ENCODE measurements around the gene MLH3.

Gene MLH3

GRCh38 chr14:75083271-75083670, 32.0 kb upstream of the MLH3 start:
- H3K27me3 ChIP-seq (ENCODE audit: control insufficient read depth in 3 of 3, insufficient read depth in 3 of 3, low read depth in 1 of 3, low read length in 3 of 3) = no peaks in the 10 kb centered on the region
- H3K4ac ChIP-seq (ENCODE audit: low read length) = no peak overlapping the region
- no peak overlapping the region for H4K91ac ChIP-seq (ENCODE audit: low read depth, low read length, poor library complexity)
- no peaks in the 10 kb centered on the region for H3K9me3 ChIP-seq (replicated peaks in 1 of 2; ENCODE audit: control insufficient read depth in 2 of 2, insufficient read depth in 1 of 2, low read depth in 1 of 2, low read length in 2 of 2)
- DNase-seq (ENCODE audit: low spot score) = no peak
- no peak overlapping the region for H2BK5ac ChIP-seq (ENCODE audit: low read length)
- H3K9ac ChIP-seq (ENCODE audit: low read depth, low read length, poor library complexity) = no peak overlapping the region
- no peak overlapping the region for H2AK5ac ChIP-seq (ENCODE audit: low read depth, low read length)
- H3K79me1 ChIP-seq (ENCODE audit: low read depth, low read length) = no peaks in the 10 kb centered on the region
- no peak overlapping the region for H4K8ac ChIP-seq (ENCODE audit: low read depth, low read length)
- no CpG with 5 or more reads among the region's 1 CpG for WGBS, 2 donors (ENCODE audit: extremely low coverage in 2 of 2, insufficient read length in 2 of 2, insufficient replicate concordance in 1 of 2)
- H3K36me3 ChIP-seq (replicated peaks in 1 of 2; ENCODE audit: control insufficient read depth in 2 of 2, insufficient read depth in 2 of 2, low read length in 2 of 2) = peaks cover 25 to 58% of the 10 kb centered on the region in 2 donors
- no peak overlapping the region for H3K14ac ChIP-seq (ENCODE audit: low read length)
- H3K23ac ChIP-seq (ENCODE audit: low read depth, low read length, poor library complexity) = no peak overlapping the region
- no peak overlapping the region for H2BK12ac ChIP-seq (ENCODE audit: low read length)
- no peak overlapping the region for H2BK120ac ChIP-seq (ENCODE audit: low read depth, low read length)
- H2AFZ ChIP-seq (ENCODE audit: low read length) = no peak overlapping the region
- H2BK15ac ChIP-seq (ENCODE audit: low read length) = no peak overlapping the region
- no peak overlapping the region for H3K18ac ChIP-seq (ENCODE audit: low read length)
- no peak overlapping the region for H3K4me2 ChIP-seq (ENCODE audit: insufficient read depth, low read length, poor library complexity, severe bottlenecking)
- no peak overlapping the region for H3K4me3 ChIP-seq (ENCODE audit: low read length in 2 of 2)
- no peaks in the 10 kb centered on the region for H3K4me1 ChIP-seq (ENCODE audit: control insufficient read depth in 2 of 2, insufficient read depth in 1 of 2, low read depth in 1 of 2, low read length in 2 of 2)
- H3K27ac ChIP-seq (replicated peaks; ENCODE audit: low read length) = no peak overlapping the region

- no peak overlapping the region for H3K4me3 ChIP-seq (ENCODE audit: low read length in 2 of 2)
- H2BK5ac ChIP-seq (ENCODE audit: low read length) = no peak overlapping the region
- no peak overlapping the region for H3K4ac ChIP-seq (ENCODE audit: low read length)
- no peak overlapping the region for H3K27ac ChIP-seq (replicated peaks; ENCODE audit: low read length)
- H3K27me3 ChIP-seq (ENCODE audit: control insufficient read depth in 3 of 3, insufficient read depth in 3 of 3, low read depth in 1 of 3, low read length in 3 of 3) = no peaks in the 10 kb centered on the region
- no peak overlapping the region for H4K91ac ChIP-seq (ENCODE audit: low read depth, low read length, poor library complexity)
- H3K79me1 ChIP-seq (ENCODE audit: low read depth, low read length) = no peaks in the 10 kb centered on the region
- no peaks in the 10 kb centered on the region for H3K9me3 ChIP-seq (replicated peaks in 1 of 2; ENCODE audit: control insufficient read depth in 2 of 2, insufficient read depth in 1 of 2, low read depth in 1 of 2, low read length in 2 of 2)
- no peak overlapping the region for H4K8ac ChIP-seq (ENCODE audit: low read depth, low read length)
- no peak overlapping the region for H2AK5ac ChIP-seq (ENCODE audit: low read depth, low read length)
- H3K23ac ChIP-seq (ENCODE audit: low read depth, low read length, poor library complexity) = no peak overlapping the region
- no peak overlapping the region for H2BK120ac ChIP-seq (ENCODE audit: low read depth, low read length)
- no peaks in the 10 kb centered on the region for H3K4me1 ChIP-seq (ENCODE audit: control insufficient read depth in 2 of 2, insufficient read depth in 1 of 2, low read depth in 1 of 2, low read length in 2 of 2)
- no peak overlapping the region for H3K9ac ChIP-seq (ENCODE audit: low read depth, low read length, poor library complexity)
- no peak overlapping the region for H2BK12ac ChIP-seq (ENCODE audit: low read length)
- H3K4me2 ChIP-seq (ENCODE audit: insufficient read depth, low read length, poor library complexity, severe bottlenecking) = no peak overlapping the region
- no peak overlapping the region for H2BK15ac ChIP-seq (ENCODE audit: low read length)
- H3K18ac ChIP-seq (ENCODE audit: low read length) = no peak overlapping the region
- no peak overlapping the region for H3K14ac ChIP-seq (ENCODE audit: low read length)
- H3K36me3 ChIP-seq (replicated peaks in 1 of 2; ENCODE audit: control insufficient read depth in 2 of 2, insufficient read depth in 2 of 2, low read length in 2 of 2) = peaks cover 16 to 43% of the 10 kb centered on the region in 2 donors
- no CpG with 5 or more reads among the region's 2 CpGs for WGBS, 2 donors (ENCODE audit: extremely low coverage in 2 of 2, insufficient read length in 2 of 2, insufficient replicate concordance in 1 of 2)
- no peak for DNase-seq (ENCODE audit: low spot score)
- no peak overlapping the region for H2AFZ ChIP-seq (ENCODE audit: low read length)
These were observed 30.5 kb upstream of the MLH3 start for GRCh38 chr14:75081660-75082229.

GRCh38 chr14:75079521-75079920, 28.3 kb upstream of the MLH3 start:
- H3K18ac ChIP-seq (ENCODE audit: low read length) = no peak overlapping the region
- H3K9ac ChIP-seq (ENCODE audit: low read depth, low read length, poor library complexity) = no peak overlapping the region
- H4K91ac ChIP-seq (ENCODE audit: low read depth, low read length, poor library complexity) = no peak overlapping the region
- no peak overlapping the region for H4K8ac ChIP-seq (ENCODE audit: low read depth, low read length)
- no peak overlapping the region for H3K4ac ChIP-seq (ENCODE audit: low read length)
- H2AFZ ChIP-seq (ENCODE audit: low read length) = no peak overlapping the region
- no peak overlapping the region for H3K27ac ChIP-seq (replicated peaks; ENCODE audit: low read length)
- H3K14ac ChIP-seq (ENCODE audit: low read length) = no peak overlapping the region
- H3K36me3 ChIP-seq (replicated peaks in 1 of 2; ENCODE audit: control insufficient read depth in 2 of 2, insufficient read depth in 2 of 2, low read length in 2 of 2) = peaks cover 9 to 24% of the 10 kb centered on the region in 2 donors
- no peak overlapping the region for H2AK5ac ChIP-seq (ENCODE audit: low read depth, low read length)
- H3K27me3 ChIP-seq (ENCODE audit: control insufficient read depth in 3 of 3, insufficient read depth in 3 of 3, low read depth in 1 of 3, low read length in 3 of 3) = no peaks in the 10 kb centered on the region
- H3K4me3 ChIP-seq (ENCODE audit: low read length in 2 of 2) = no peak overlapping the region
- no peak overlapping the region for H2BK15ac ChIP-seq (ENCODE audit: low read length)
- no peak overlapping the region for H3K23ac ChIP-seq (ENCODE audit: low read depth, low read length, poor library complexity)
- H3K9me3 ChIP-seq (replicated peaks in 1 of 2; ENCODE audit: control insufficient read depth in 2 of 2, insufficient read depth in 1 of 2, low read depth in 1 of 2, low read length in 2 of 2) = no peaks in the 10 kb centered on the region
- H2BK12ac ChIP-seq (ENCODE audit: low read length) = no peak overlapping the region
- no peaks in the 10 kb centered on the region for H3K4me1 ChIP-seq (ENCODE audit: control insufficient read depth in 2 of 2, insufficient read depth in 1 of 2, low read depth in 1 of 2, low read length in 2 of 2)
- H3K4me2 ChIP-seq (ENCODE audit: insufficient read depth, low read length, poor library complexity, severe bottlenecking) = no peak overlapping the region
- H2BK120ac ChIP-seq (ENCODE audit: low read depth, low read length) = no peak overlapping the region
- DNase-seq (ENCODE audit: low spot score) = no peak
- no CpG with 5 or more reads among the region's 4 CpGs for WGBS, 2 donors (ENCODE audit: extremely low coverage in 2 of 2, insufficient read length in 2 of 2, insufficient replicate concordance in 1 of 2)
- no peak overlapping the region for H2BK5ac ChIP-seq (ENCODE audit: low read length)
- H3K79me1 ChIP-seq (ENCODE audit: low read depth, low read length) = no peaks in the 10 kb centered on the region

DNA sequence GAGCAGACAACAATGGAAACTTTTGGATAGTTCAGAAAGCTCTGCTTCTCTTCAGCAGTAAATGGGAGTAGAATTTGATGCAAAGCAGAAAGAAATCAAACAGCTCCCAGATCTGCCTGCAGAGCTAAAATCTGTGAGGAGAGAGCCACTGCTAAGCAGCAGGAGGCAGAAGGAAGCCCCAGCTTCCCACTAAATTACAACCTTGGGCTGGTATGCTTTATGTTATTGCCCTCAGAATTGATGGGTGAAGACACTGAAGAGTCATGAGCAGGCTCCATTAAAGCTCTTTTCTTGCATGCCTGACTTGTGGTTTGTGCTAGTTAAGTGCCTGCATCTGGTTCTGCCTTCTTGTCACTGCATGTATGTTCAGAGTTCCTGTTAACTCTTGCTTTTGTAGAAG, 26.5 kb upstream of the MLH3 start:
- Histone ChIP-seq H3K79me1 (ENCODE audit: low read depth, low read length) (no peaks in the 10 kb centered on the region), H3K9me3 (replicated peaks in 1 of 2; ENCODE audit: control insufficient read depth in 2 of 2, insufficient read depth in 1 of 2, low read depth in 1 of 2, low read length in 2 of 2) (no peaks in the 10 kb centered on the region), H3K9ac (ENCODE audit: low read depth, low read length, poor library complexity) (no peak overlapping the region), H2BK15ac (ENCODE audit: low read length) (no peak overlapping the region), H3K27me3 (ENCODE audit: control insufficient read depth in 3 of 3, insufficient read depth in 3 of 3, low read depth in 1 of 3, low read length in 3 of 3) (no peaks in the 10 kb centered on the region), H4K91ac (ENCODE audit: low read depth, low read length, poor library complexity) (no peak overlapping the region), H2AFZ (ENCODE audit: low read length) (no peak overlapping the region), H3K23ac (ENCODE audit: low read depth, low read length, poor library complexity) (no peak overlapping the region), H3K14ac (ENCODE audit: low read length) (no peak overlapping the region), H2BK120ac (ENCODE audit: low read depth, low read length) (no peak overlapping the region), H3K36me3 (replicated peaks in 1 of 2; ENCODE audit: control insufficient read depth in 2 of 2, insufficient read depth in 2 of 2, low read length in 2 of 2) (peaks cover 0 to 7% of the 10 kb centered on the region in 2 donors), H3K4ac (ENCODE audit: low read length) (no peak overlapping the region), H3K4me3 (ENCODE audit: low read length in 2 of 2) (no peak overlapping the region), H2AK5ac (ENCODE audit: low read depth, low read length) (no peak overlapping the region), H3K27ac (replicated peaks; ENCODE audit: low read length) (no peak overlapping the region), H3K18ac (ENCODE audit: low read length) (no peak overlapping the region), H3K4me1 (ENCODE audit: control insufficient read depth in 2 of 2, insufficient read depth in 1 of 2, low read depth in 1 of 2, low read length in 2 of 2) (no peaks in the 10 kb centered on the region), H3K4me2 (ENCODE audit: insufficient read depth, low read length, poor library complexity, severe bottlenecking) (no peak overlapping the region), H2BK12ac (ENCODE audit: low read length) (no peak overlapping the region), H2BK5ac (ENCODE audit: low read length) (no peak overlapping the region), H4K8ac (ENCODE audit: low read depth, low read length) (no peak overlapping the region)
- no peak for DNase-seq (ENCODE audit: low spot score)

Data from neuronal stem cell (in vitro differentiated cells).